Astrocyte of the spinal cord (primary cell): ENCODE results near the gene SSR1.

Experiments
- DNase-seq: peaks from one replicate; pipeline ENCODE4 v3.0.0; 2011; ENCODE audit warnings: low read depth, low spot score
- H3K4me3 ChIP-seq: 2 replicates; pipeline ENCODE4 v1.5.1; 2011; ENCODE audit warnings: low read depth, mild to moderate bottlenecking, low read length, moderate library complexity
- in situ Hi-C: cut with HindIII; loops from 2 replicates; pipeline ENCODE4 v1.10.0; 2017; ENCODE audit warnings: low sequenced_read_pairs
- TF ChIP-seq, protein P1 (sequence below): IDR thresholded peaks from 2 replicates; pipeline ENCODE4 v1.5.1; 2012; ENCODE audit warnings: low read depth, mild to moderate bottlenecking, low read length, inconsistent platforms

SSR1 gene

GRCh38 chr6:7250812-7251211 lies 62.2 kb downstream of the SSR1 start:
- TF ChIP-seq, protein P1, sequence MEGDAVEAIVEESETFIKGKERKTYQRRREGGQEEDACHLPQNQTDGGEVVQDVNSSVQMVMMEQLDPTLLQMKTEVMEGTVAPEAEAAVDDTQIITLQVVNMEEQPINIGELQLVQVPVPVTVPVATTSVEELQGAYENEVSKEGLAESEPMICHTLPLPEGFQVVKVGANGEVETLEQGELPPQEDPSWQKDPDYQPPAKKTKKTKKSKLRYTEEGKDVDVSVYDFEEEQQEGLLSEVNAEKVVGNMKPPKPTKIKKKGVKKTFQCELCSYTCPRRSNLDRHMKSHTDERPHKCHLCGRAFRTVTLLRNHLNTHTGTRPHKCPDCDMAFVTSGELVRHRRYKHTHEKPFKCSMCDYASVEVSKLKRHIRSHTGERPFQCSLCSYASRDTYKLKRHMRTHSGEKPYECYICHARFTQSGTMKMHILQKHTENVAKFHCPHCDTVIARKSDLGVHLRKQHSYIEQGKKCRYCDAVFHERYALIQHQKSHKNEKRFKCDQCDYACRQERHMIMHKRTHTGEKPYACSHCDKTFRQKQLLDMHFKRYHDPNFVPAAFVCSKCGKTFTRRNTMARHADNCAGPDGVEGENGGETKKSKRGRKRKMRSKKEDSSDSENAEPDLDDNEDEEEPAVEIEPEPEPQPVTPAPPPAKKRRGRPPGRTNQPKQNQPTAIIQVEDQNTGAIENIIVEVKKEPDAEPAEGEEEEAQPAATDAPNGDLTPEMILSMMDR = no peak
- H3K4me3 ChIP-seq = no peak overlapping the region
- DNase-seq = no peak
- in situ Hi-C loops = no loop called here

GRCh38 chr6:7249946-7250643 lies 62.9 kb downstream of the SSR1 start:
- TF ChIP-seq, protein P1 = no peak
- DNase-seq = no peak
- in situ Hi-C loops = no loop called here
- H3K4me3 ChIP-seq = no peak overlapping the region

DNA sequence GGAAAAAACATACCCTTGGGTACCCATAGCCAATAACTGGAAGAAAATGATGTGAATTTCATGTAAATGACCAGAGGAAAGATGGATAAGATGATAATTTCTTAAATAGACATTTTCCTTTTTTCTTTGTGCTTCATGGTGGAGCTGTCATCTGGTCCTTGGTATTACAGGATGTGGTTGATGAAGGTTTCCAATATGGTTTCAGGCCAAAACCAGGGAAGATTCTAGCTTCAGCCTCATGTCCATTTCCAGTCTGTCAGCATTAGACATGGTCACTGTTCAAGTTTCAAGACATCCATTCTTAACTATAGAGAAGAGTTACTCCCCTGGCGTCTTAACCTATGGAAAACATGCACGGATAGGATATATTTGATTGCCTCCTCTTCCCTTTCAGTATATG lies 63.6 kb downstream of the SSR1 start:
- DNase-seq = no peak
- TF ChIP-seq, protein P1 = no peak
- no peak overlapping the region for H3K4me3 ChIP-seq
- in situ Hi-C loops = no loop called here

- in situ Hi-C loops = no loop called here
- TF ChIP-seq, protein P1 = no peak
- no peak overlapping the region for H3K4me3 ChIP-seq
- DNase-seq = no peak
Measured at GRCh38 chr6:7247828-7248227, 65.2 kb downstream of the SSR1 start.

GRCh38 chr6:7247179-7247456 lies 65.9 kb downstream of the SSR1 start:
- no peak for DNase-seq
- H3K4me3 ChIP-seq = no peak overlapping the region
- in situ Hi-C loops = no loop called here
- TF ChIP-seq, protein P1 = no peak

GRCh38 chr6:7246401-7247178 lies 66.4 kb downstream of the SSR1 start:
- TF ChIP-seq, protein P1 = no peak
- in situ Hi-C loops = no loop called here
- H3K4me3 ChIP-seq = no peak overlapping the region
- DNase-seq = no peak
